ENCODE results near the gene MORC2. TPM values are rescaled to one million over a fixed set of nuclear protein-coding genes. Genes with fewer than 3 reads are reported as not detected.

Gene MORC2
- total RNA-seq, 4 donors from 2014 or later, result 5.6 to 27.3 (median 14.1) TPM

GRCh38 chr22:30984317-30984716 is 15.7 kb upstream of the MORC2 start:
- Histone ChIP-seq H3K4me3 (no peak overlapping the region), H3K4me1 (no peaks in the 10 kb centered on the region), H3K9me3 (peaks cover 0 to 19% of the 10 kb centered on the region in 2 donors), H3K27me3 (no peaks in the 10 kb centered on the region), H3K27ac (no peak overlapping the region), H3K36me3 (no peaks in the 10 kb centered on the region)
- no peak for DNase-seq
- no peak for TF ChIP-seq POLR2A (IDR thresholded peaks at IDR 0.05)
- TF ChIP-seq CTCF (IDR thresholded peaks at IDR 0.05), result no peak
- intact Hi-C loops (cut with DNase I; ENCODE audit: low total_unique reads), result no loop called here

- intact Hi-C loops (cut with DNase I; ENCODE audit: low total_unique reads), result no loop called here
- Histone ChIP-seq H3K36me3 (no peaks in the 10 kb centered on the region), H3K27me3 (no peaks in the 10 kb centered on the region), H3K27ac (no peak overlapping the region), H3K4me3 (no peak overlapping the region), H3K9me3 (peaks cover 0 to 35% of the 10 kb centered on the region in 2 donors), H3K4me1 (no peaks in the 10 kb centered on the region)
- no peak for DNase-seq
- no peak for TF ChIP-seq CTCF (IDR thresholded peaks at IDR 0.05)
- no peak for TF ChIP-seq POLR2A (IDR thresholded peaks at IDR 0.05)
Measured at GRCh38 chr22:30982512-30982911, 13.9 kb upstream of the MORC2 start.

GRCh38 chr22:30979932-30980331 is 11.4 kb upstream of the MORC2 start:
- intact Hi-C loops (cut with DNase I; ENCODE audit: low total_unique reads), result no loop called here
- peaks cover 0 to 60% of the 10 kb centered on the region in 2 donors for H3K9me3 ChIP-seq

GRCh38 chr22:30978304-30978962 is 9.9 kb upstream of the MORC2 start:
- H3K4me3 ChIP-seq, result no peak overlapping the region
- DNase-seq, result no peak
- TF ChIP-seq CTCF (IDR thresholded peaks at IDR 0.05) (no peak), POLR2A (IDR thresholded peaks at IDR 0.05) (no peak)
- H3K36me3 ChIP-seq, result no peaks in the 10 kb centered on the region
- H3K4me1 ChIP-seq, result no peaks in the 10 kb centered on the region
- no peaks in the 10 kb centered on the region for H3K27me3 ChIP-seq
- no peak overlapping the region for H3K27ac ChIP-seq
- peaks cover 0 to 75% of the 10 kb centered on the region in 2 donors for H3K9me3 ChIP-seq
- intact Hi-C loops (cut with DNase I; ENCODE audit: low total_unique reads), result no loop called here

More at GRCh38 chr22:30979932-30980331, 11.4 kb upstream of the MORC2 start:
- TF ChIP-seq CTCF (IDR thresholded peaks at IDR 0.05), result no peak
- TF ChIP-seq POLR2A (IDR thresholded peaks at IDR 0.05), result no peak
- H3K4me1 ChIP-seq, result no peaks in the 10 kb centered on the region
- H3K4me3 ChIP-seq, result no peak overlapping the region
- no peak for DNase-seq
- H3K27ac ChIP-seq, result no peak overlapping the region
- H3K27me3 ChIP-seq, result no peaks in the 10 kb centered on the region
- H3K36me3 ChIP-seq, result no peaks in the 10 kb centered on the region

GRCh38 chr22:30970356-30970746 is 1.8 kb upstream of the MORC2 start:
- H3K4me1 ChIP-seq, result no peaks in the 10 kb centered on the region
- no peaks in the 10 kb centered on the region for H3K36me3 ChIP-seq
- DNase-seq, result no peak
- intact Hi-C loops (cut with DNase I; ENCODE audit: low total_unique reads), result no loop called here
- no peaks in the 10 kb centered on the region for H3K27me3 ChIP-seq
- H3K9me3 ChIP-seq, result peaks cover 0 to 53% of the 10 kb centered on the region in 2 donors
- H3K4me3 ChIP-seq, result peak overlapping the region; percentile 64 to 98
- TF ChIP-seq POLR2A (IDR thresholded peaks at IDR 0.05) (no peak), CTCF (IDR thresholded peaks at IDR 0.05) (no peak)
- peak overlapping the region in 1 of 2 donors; percentile 84 for H3K27ac ChIP-seq

Measured in uterus (tissue), 4 donors.